HepG2 (cell line): ENCODE measurements around the gene TNFAIP8L2. TPM values are rescaled to one million over a fixed set of nuclear protein-coding genes. Genes with fewer than 3 reads are reported as not detected.

Experiments
- ARNTL ChIP-seq: sonication (generic); formaldehyde crosslinking; IDR thresholded peaks from 2 replicates; pipeline ENCODE4 v1.4.0; 2020; ENCODE audit warnings: mild to moderate bottlenecking, missing genetic modification reagents
- ATF3 ChIP-seq: sonication (generic); formaldehyde crosslinking; IDR thresholded peaks from 2 replicates; pipeline ENCODE4 v1.4.0; 2020; ENCODE audit warnings: missing genetic modification reagents
- ATF7-NPFF ChIP-seq: sonication (generic); formaldehyde crosslinking; IDR thresholded peaks from 2 replicates; pipeline ENCODE4 v1.8.1; 2023; ENCODE audit warnings: mild to moderate bottlenecking, low read depth, missing genetic modification reagents, moderate library complexity
- DMAP1 ChIP-seq: IDR thresholded peaks from 2 replicates; pipeline ENCODE4 v1.6.1; 2016
- HOXD1 ChIP-seq: sonication (generic); formaldehyde crosslinking; IDR thresholded peaks from 2 replicates; pipeline ENCODE4 v1.5.0; 2020; ENCODE audit warnings: missing genetic modification reagents
- IRF2 ChIP-seq: IDR thresholded peaks from 2 replicates; pipeline ENCODE4 v1.6.1; 2018; ENCODE audit warnings: missing genetic modification reagents, missing compliant biosample characterization
- KLF16 ChIP-seq, 2 experiments: sonication (generic) in 1 of 2; formaldehyde crosslinking in 1 of 2; IDR thresholded peaks; 2 replicates each; pipeline versions ENCODE4 v1.6.1 to v1.8.0; 2016 to 2023; ENCODE audit warnings: missing genetic modification reagents in 2 of 2, missing compliant biosample characterization in 1 of 2
- NAIF1 ChIP-seq: sonication (generic); formaldehyde crosslinking; IDR thresholded peaks from 2 replicates; pipeline ENCODE4 v1.5.0; 2020; ENCODE audit warnings: mild to moderate bottlenecking, missing genetic modification reagents, borderline replicate concordance
- NFATC3 ChIP-seq: sonication (generic); formaldehyde crosslinking; IDR thresholded peaks from 2 replicates; pipeline ENCODE4 v1.5.1; 2020; ENCODE audit warnings: mild to moderate bottlenecking, missing genetic modification reagents
- NFKB2 ChIP-seq: sonication (generic); formaldehyde crosslinking; IDR thresholded peaks from 2 replicates; pipeline ENCODE4 v1.4.0; 2020; ENCODE audit warnings: missing genetic modification reagents, borderline replicate concordance
- NFKBIZ ChIP-seq: IDR thresholded peaks from 2 replicates; pipeline ENCODE4 v1.6.1; 2018; ENCODE audit warnings: missing genetic modification reagents, missing compliant biosample characterization
- NR2F6 ChIP-seq, 2 experiments: IDR thresholded peaks; 2 replicates each; pipeline ENCODE4 v1.6.1; 2016; ENCODE audit warnings: antibody characterized with exemption in 1 of 2, mild to moderate bottlenecking in 1 of 2
- NR3C1 ChIP-seq: sonication (generic); formaldehyde crosslinking; IDR thresholded peaks from 2 replicates; pipeline ENCODE4 v1.4.0; 2020; ENCODE audit warnings: missing genetic modification reagents
- PRMT3 ChIP-seq: sonication (generic); formaldehyde crosslinking; IDR thresholded peaks from 2 replicates; pipeline ENCODE4 v1.8.1; 2022; ENCODE audit warnings: low read depth, mild to moderate bottlenecking, moderate library complexity, missing genetic modification reagents, borderline replicate concordance
- RAD21 ChIP-seq: fragments of 450-650 bp; formaldehyde crosslinking; IDR thresholded peaks from 2 replicates; pipeline ENCODE4 v1.5.0; 2020; ENCODE audit warnings: mild to moderate bottlenecking
- SMAD9 ChIP-seq: sonication (generic); formaldehyde crosslinking; IDR thresholded peaks from 2 replicates; pipeline ENCODE4 v1.5.1; 2020; ENCODE audit warnings: mild to moderate bottlenecking, missing genetic modification reagents
- SNAI1 ChIP-seq: sonication (generic); formaldehyde crosslinking; IDR thresholded peaks from 2 replicates; pipeline ENCODE4 v1.5.0; 2020; ENCODE audit warnings: mild to moderate bottlenecking, missing genetic modification reagents, borderline replicate concordance
- TBP ChIP-seq: sonication (generic); formaldehyde crosslinking; IDR thresholded peaks from 2 replicates; pipeline ENCODE4 v1.5.0; 2020; ENCODE audit warnings: missing genetic modification reagents
- TBX2 ChIP-seq: sonication (generic); formaldehyde crosslinking; IDR thresholded peaks from 2 replicates; pipeline ENCODE4 v1.5.0; 2020; ENCODE audit warnings: missing genetic modification reagents, mild to moderate bottlenecking, borderline replicate concordance
- WIZ ChIP-seq: sonication (generic); formaldehyde crosslinking; IDR thresholded peaks from 2 replicates; pipeline ENCODE4 v1.5.1; 2020; ENCODE audit warnings: mild to moderate bottlenecking, missing genetic modification reagents
- ZNF18 ChIP-seq: sonication (generic); formaldehyde crosslinking; IDR thresholded peaks from 2 replicates; pipeline ENCODE4 v1.8.0; 2022; ENCODE audit warnings: mild to moderate bottlenecking, missing genetic modification reagents; ENCODE audit not compliant: insufficient replicate concordance
- ZNF276 ChIP-seq: sonication (generic); formaldehyde crosslinking; IDR thresholded peaks from 2 replicates; pipeline ENCODE4 v1.4.0; 2020; ENCODE audit warnings: mild to moderate bottlenecking, low read depth, missing genetic modification reagents
- ZNF33B ChIP-seq: sonication (generic); formaldehyde crosslinking; IDR thresholded peaks from 2 replicates; pipeline ENCODE4 v1.5.1; 2020; ENCODE audit warnings: mild to moderate bottlenecking, missing genetic modification reagents
- ZNF709 ChIP-seq: sonication (generic); formaldehyde crosslinking; IDR thresholded peaks from 2 replicates; pipeline ENCODE4 v1.5.0; 2020; ENCODE audit warnings: mild to moderate bottlenecking, missing genetic modification reagents
- ZNF737 ChIP-seq: sonication (generic); formaldehyde crosslinking; IDR thresholded peaks from 2 replicates; pipeline ENCODE4 v1.5.0; 2020; ENCODE audit warnings: missing genetic modification reagents, mild to moderate bottlenecking, borderline replicate concordance
- polyA plus RNA-seq, 8 experiments: library from polyadenylated mRNA; depleted of rRNA in 3 of 8; stranded (reverse) in 7 of 8; unstranded in 1 of 8; fragments of >200 nt; fragmentation: Illumina TruSeq in 4 of 8; extraction: Trizol in 4 of 8; gene quantifications; 2 replicates each; pipeline versions ENCODE4 v1.2.1 to v1.2.3, GENCODE V29; 2011 to 2016; ENCODE audit warnings: low read depth in 4 of 8, missing spikeins in 1 of 8, mixed read lengths in 1 of 8; ENCODE audit not compliant: insufficient read depth in 1 of 8
- total RNA-seq, 5 experiments: library from RNA; depleted of rRNA; stranded (reverse); fragments of >200 nt; fragmentation: Illumina TruSeq; extraction: Trizol; gene quantifications; 2 replicates each; pipeline ENCODE4 v1.2.3, GENCODE V29; 2016; ENCODE audit warnings: low read depth in 1 of 5
- TF ChIP-seq, protein P1 (sequence below): conservative IDR thresholded peaks from 2 replicates; pipeline ENCODE4 v1.6.1; 2018; ENCODE audit warnings: missing genetic modification reagents

The TNFAIP8L2 gene
- total and polyA plus RNA-seq, 2 of the 13 experiments (the other 11 are each of a cell fraction or from before 2014, with no cell fraction given), result not detected

DNA sequence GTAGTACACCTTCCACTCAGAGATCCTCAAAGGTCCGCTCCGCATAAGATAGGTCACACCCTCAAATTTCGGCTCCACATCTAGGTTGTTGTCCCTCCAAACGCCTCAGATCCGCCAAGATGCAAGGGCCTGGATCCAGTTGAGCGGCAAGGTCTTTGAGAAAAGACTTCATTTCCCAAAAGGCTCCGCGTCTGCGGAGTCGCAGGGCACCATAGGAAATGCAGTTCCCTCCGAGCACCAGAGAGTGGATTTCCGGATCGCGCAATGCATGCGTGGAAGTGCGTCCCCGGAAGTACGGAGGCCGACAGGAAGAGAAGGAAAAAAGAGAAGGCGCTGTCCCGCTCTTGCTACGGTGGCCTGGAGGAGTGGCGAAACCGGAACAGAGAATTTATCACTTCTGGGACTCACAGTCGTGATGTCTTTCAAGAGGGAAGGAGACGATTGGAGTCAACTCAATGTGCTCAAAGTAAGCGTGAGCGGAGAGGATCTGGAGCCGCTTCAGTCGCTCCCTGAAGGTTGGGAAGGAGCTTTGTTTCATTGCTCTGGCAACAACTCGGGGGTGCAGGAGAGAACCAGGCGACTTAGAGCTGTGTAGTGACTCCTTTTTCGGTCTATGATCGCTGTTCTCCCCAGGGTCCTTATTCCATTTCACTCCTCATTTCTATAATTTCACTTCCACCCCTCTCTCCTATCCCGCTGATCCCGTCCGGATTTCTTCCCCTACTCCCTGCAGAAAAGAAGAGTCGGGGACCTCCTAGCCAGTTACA is 9.5 kb downstream of the TNFAIP8L2 start, which contains the start of the genes LYSMD1 and SCNM1 (continued):
- 0 out of 2 replicates have a peak, but pooled peaks have one; percentile 47 for TF ChIP-seq NR2F6 (IDR thresholded peaks at IDR 0.05)
- TF ChIP-seq NR2F6 (CRISPR knock-in tag; IDR thresholded peaks at IDR 0.05), result peak; percentile 39; the same call in 1 of the 2 replicates
- no peak for TF ChIP-seq PRMT3 (CRISPR knock-in tag)
- TF ChIP-seq, protein P1, sequence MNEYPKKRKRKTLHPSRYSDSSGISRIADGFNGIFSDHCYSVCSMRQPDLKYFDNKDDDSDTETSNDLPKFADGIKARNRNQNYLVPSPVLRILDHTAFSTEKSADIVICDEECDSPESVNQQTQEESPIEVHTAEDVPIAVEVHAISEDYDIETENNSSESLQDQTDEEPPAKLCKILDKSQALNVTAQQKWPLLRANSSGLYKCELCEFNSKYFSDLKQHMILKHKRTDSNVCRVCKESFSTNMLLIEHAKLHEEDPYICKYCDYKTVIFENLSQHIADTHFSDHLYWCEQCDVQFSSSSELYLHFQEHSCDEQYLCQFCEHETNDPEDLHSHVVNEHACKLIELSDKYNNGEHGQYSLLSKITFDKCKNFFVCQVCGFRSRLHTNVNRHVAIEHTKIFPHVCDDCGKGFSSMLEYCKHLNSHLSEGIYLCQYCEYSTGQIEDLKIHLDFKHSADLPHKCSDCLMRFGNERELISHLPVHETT (CRISPR knock-in tag), result peak; percentile 94
- TF ChIP-seq DMAP1 (CRISPR knock-in tag), result peak; percentile 82; the same call in 1 of the 2 replicates
- peak; percentile 76; the same call in 1 of the 2 replicates for TF ChIP-seq WIZ (CRISPR knock-in tag)
- no peak; a peak in 1 of 4 replicates for TF ChIP-seq KLF16 (CRISPR knock-in tag; IDR thresholded peaks at IDR 0.05)
- TF ChIP-seq ZNF737 (CRISPR knock-in tag), result no peak; the same call in 1 of the 2 replicates
- no peak for TF ChIP-seq SNAI1
- no peak for TF ChIP-seq ZNF33B (CRISPR knock-in tag)
- peak; percentile 98 for TF ChIP-seq IRF2 (CRISPR knock-in tag)
- TF ChIP-seq NFKB2 (CRISPR knock-in tag), result 0 out of 2 replicates have a peak, but pooled peaks have one; percentile 36
- TF ChIP-seq NR3C1 (CRISPR knock-in tag), result no peak
- peak; percentile 72 for TF ChIP-seq HOXD1
- no peak; the same call in 1 of the 2 replicates for TF ChIP-seq NAIF1
- no peak for TF ChIP-seq ZNF18 (CRISPR knock-in tag)
- TF ChIP-seq TBP, result peak; percentile 93; the same call in 1 of the 2 replicates
- TF ChIP-seq SMAD9 (CRISPR knock-in tag), result no peak
- TF ChIP-seq TBX2 (CRISPR knock-in tag), result no peak; the same call in none of the 2 replicates
- no peak; the same call in 1 of the 2 replicates for TF ChIP-seq ARNTL (CRISPR knock-in tag)
- TF ChIP-seq ATF3, result no peak; the same call in 1 of the 2 replicates
- TF ChIP-seq NFATC3 (CRISPR knock-in tag), result 0 out of 2 replicates have a peak, but pooled peaks have one; percentile 40
- 0 out of 2 replicates have a peak, but pooled peaks have one; percentile 53 for TF ChIP-seq ZNF709 (CRISPR knock-in tag)
- no peak for TF ChIP-seq ATF7-NPFF (CRISPR knock-in tag)
- no peak for TF ChIP-seq NFKBIZ (CRISPR knock-in tag)
- no peak for TF ChIP-seq RAD21
- TF ChIP-seq ZNF276 (CRISPR knock-in tag), result peak; percentile 77; the same call in 1 of the 2 replicates
